HG03469 (cell line): Measurements from ENCODE around the gene MYO3B.
"Not testable (repeated sequence)": the region's sequence is repeated elsewhere in the genome, so short reads cannot be mapped to it uniquely, and the experiment has no call there.

Experiments used
- ATAC-seq: cut with Tn5 transposase; IDR thresholded peaks from one replicate; pipeline ENCODE4 v1.9.1; 2021; ENCODE audit warnings: mild to moderate bottlenecking, moderate library complexity, moderate number of reproducible peaks; ENCODE audit not compliant: unreplicated experiment

The MYO3B gene

GRCh38 chr2:170587922-170588321 lies 410.0 kb downstream of the MYO3B start:
- no peak for ATAC-seq

DNA sequence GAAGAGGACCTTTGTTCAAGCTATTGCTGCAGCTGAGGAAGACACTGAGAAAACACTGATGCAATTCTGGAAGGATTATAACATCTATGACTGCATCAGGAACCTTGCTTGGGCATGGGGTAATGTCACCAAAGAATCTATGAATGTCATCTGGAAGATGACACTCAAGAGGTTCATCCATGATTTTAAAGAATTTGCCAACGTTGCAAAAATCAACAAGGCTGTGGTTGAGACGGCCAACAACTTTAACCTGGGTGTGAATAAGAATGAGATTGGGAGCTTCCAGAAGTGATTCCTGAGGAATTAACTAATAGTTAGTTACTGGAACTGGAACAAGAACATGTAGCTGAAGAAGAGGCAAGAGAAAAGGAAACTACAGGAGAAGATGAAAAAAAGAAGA lies 410.8 kb downstream of the MYO3B start:
- ATAC-seq = no peak

DNA sequence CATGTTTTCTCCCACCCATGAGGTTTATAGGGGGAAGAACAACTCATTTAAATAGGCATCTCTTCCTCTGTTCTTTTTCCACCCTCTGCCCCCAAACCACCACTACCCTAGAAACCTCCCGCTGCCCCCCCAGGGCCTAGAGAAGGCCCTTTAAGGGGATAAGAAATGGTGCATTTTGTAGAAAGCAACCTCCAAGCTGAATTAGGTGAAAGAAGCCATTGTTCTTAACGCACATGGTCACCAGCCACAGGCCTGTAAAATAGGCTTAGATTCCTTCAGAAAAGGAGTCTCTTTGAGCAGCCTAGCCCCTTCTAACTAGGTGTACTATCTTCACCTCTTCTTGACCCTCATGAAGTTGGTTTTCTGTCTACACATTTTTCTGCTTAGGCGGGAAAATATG lies 418.6 kb downstream of the MYO3B start:
- ATAC-seq = no peak

GRCh38 chr2:170598067-170598395 lies 420.1 kb downstream of the MYO3B start:
- ATAC-seq = no peak

- ATAC-seq = no peak
Measured at GRCh38 chr2:170601489-170601888, 423.5 kb downstream of the MYO3B start.

DNA sequence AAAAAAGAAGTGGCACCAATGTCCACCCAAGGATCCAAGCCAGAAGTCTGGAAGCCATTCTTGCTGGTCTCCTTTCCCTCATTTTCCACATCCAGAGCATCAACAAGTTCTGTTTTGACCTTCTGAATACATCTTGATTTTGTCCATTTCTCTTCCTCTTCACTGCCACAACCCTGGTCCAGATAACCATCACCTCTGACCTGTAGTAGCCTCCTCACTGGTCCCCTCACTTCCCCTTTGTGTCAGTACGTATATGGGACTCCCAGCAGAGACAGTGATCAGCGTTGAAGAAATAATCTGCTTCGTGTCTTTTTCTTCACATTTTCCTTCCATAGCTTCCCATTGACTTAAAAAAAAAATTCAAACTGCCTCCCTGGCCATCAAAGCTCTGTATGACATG lies 427.9 kb downstream of the MYO3B start:
- ATAC-seq = no peak

GRCh38 chr2:170607171-170607570 lies 429.2 kb downstream of the MYO3B start:
- no peak for ATAC-seq

GRCh38 chr2:170610615-170611014 lies 432.7 kb downstream of the MYO3B start:
- no peak for ATAC-seq

- not testable (repeated sequence) for ATAC-seq
Measured at GRCh38 chr2:170618948-170619347, 441.0 kb downstream of the MYO3B start.

DNA sequence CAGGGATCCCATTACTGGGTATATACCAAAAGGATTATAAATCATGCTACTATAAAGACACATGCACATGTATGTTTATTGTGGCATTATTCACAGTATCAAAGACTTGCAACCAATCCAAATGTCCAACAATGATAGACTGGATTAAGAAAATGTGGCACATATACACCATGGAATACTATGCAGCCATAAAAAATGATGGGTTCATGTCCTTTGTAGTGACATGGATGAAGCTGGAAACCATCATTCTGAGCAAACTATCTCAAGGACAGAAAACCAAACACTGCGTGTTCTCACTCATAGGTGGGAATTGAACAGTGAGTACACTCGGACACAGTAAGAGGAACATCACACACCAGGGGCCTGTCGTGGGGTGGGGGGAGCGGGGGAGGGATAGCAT lies 457.1 kb downstream of the MYO3B start:
- not testable (repeated sequence) for ATAC-seq

- no peak for ATAC-seq
Measured at GRCh38 chr2:170639635-170640034, 461.7 kb downstream of the MYO3B start.

- ATAC-seq = no peak
Measured at GRCh38 chr2:170641961-170642360, 464.0 kb downstream of the MYO3B start.

- ATAC-seq = no peak
Measured at GRCh38 chr2:170643346-170643745, 465.4 kb downstream of the MYO3B start.

DNA sequence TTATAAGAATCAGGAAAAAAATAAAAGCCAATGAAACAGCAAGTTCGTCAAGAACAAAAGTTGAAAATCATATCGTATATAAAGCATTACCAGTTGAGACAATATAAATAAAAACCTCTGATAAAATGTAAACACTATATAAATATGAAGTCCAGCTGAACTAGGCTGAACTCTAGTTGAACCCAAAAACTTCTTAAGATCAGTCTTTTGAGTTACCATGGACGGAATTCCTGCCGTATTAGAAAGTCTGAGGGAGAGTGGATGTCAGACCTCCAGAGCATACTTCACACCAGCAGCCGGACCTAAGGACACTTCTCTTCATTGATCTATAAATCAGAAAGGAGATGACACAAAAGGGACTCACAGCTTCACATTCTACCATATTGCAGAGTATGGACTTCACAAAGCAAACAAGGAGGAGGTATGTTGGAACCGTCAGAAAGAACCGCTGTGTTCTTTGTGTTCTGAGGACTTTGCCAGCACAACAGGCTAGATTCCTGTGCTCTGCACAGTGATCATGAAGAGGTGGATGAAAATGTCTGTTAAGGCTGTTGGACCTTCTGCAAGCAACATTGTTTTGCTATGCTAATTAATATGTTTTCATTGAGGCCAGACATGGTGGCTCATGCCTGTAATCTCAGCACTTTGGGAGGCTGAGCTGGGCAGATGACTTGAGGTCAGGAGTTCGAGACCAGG lies 469.9 kb downstream of the MYO3B start:
- no peak for ATAC-seq

DNA sequence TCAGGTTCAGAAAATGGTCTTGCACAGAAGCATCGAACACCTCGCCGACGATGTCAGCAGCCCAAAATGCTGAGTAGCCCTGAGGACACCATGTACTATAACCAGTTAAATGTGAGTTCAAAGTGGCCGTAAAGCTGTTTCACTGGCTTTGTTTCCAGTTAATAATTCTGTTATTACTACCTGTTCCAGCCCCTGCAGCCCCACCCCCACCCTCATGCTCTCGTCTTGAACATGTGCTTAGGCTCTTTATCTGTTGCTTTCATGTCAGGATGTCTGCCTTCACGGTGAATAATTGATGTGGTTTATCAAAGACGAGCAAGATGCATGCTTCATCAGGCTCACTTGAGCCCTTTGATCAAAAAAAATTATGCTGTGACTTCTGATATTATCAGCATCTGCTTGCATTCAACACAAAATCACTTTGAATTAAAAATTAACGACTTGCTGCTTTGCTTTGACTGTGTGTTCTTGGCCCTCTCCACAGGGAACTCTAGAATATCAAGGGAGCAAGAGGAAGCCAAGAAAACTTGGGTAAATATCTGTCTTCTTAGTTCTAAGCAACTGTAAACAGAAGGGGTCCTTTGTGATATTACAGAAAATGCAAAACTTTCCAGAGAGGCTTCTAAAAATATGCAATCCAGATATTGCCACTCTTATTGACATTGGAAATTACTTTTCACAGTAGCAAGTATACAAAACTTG lies 473.8 kb downstream of the MYO3B start:
- ATAC-seq = no peak

DNA sequence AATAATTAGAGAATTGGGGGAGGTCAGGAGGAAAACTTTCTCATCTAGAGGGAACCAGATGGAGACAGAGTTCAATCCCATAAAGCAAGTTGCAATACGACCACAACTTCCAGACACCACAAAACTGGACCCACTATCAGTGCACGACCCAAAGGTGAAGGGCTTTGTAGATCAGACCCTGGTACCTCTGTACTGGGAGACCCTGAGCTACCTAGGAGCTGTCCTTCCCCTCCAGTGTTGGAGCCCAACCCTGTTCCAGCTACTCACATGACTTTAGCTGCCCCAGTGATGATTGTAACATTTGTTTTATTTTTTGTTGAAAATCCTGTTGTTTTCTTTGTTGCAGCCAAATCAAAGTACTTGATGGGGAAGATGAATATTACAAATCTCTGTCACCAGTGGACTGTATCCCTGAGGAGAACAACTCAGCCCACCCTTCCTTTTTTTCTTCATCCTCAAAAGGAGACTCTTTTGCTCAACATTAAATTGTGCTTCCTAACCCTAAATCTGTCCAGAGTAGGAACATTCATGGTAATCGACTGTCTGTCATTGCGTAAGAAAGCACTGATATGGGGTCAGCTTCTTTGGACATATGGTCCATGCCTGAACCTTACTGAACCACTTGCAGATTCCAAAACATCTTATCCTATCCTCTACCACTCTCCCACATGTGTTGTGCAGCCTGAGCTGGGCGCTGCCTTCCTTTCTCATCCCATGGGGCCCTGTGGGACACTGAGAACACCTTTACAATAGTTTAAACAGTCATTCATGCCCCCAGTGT lies 474.9 kb downstream of the MYO3B start:
- ATAC-seq = no peak

DNA sequence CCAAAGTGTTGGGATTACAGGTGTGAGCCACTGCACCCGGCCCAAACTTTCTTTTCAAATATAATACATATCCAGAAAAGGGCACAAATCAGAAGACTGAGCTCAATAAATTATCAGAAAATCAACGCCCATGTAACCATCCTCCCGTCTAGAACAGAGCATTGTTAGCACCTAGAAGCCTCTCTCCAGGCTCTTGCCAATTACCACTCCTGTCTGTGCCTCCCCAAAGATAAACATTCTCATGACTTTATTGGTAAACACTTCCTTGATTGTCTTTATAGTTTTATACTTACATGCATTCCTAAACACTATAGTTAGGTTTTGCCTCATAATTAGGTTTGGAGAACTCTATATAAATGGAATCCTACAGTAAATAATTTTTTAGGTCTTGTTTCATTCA lies 478.7 kb downstream of the MYO3B start:
- no peak for ATAC-seq

- ATAC-seq = no peak
Measured at GRCh38 chr2:170660409-170660808, 482.5 kb downstream of the MYO3B start.

DNA sequence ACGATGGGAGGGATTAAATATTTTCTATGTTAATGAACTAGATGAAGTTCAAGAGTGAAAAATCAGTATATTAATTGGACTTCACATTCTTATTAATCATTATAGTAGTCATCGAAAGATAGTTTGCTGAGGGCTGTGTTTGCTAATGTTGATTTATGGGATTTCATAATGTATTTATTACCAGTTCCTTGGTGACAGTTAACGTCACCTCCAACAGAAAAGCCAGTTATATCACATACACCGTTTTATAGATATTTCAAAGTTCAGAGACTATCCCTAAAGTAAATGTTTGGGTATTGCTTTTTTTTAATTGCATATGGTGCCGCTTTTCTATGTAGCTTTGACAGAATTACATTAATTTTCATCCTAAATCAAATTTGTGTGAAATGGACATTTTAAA lies 487.8 kb downstream of the MYO3B start:
- ATAC-seq = no peak

- no peak for ATAC-seq
Measured at GRCh38 chr2:170669909-170670308, 492.0 kb downstream of the MYO3B start.

DNA sequence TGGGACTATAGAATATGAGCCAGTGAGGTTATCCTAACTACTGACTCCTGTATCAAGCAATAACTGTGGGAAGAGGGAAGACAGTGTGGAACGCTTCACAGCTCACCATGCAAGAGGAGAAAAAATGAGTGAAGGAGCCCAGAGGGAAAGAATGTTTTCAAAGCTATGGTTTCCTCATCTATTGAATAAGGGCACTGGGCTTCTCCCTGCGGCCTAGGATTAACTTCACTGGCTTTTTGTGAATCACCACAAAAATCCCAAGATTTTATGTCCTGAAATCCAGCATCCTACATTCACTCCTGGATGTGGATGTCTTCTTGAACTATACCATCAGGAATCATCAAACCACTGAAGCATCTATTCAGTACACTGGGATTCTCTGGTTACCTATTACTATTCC lies 492.7 kb downstream of the MYO3B start:
- ATAC-seq = no peak

GRCh38 chr2:170671079-170671478 lies 493.1 kb downstream of the MYO3B start:
- no peak for ATAC-seq
